HG03460 (cell line): ENCODE measurements around the gene TMEM26.

Source experiments
- ATAC-seq: cut with Tn5 transposase; IDR thresholded peaks from one replicate; pipeline ENCODE4 v1.9.1; 2021; ENCODE audit not compliant: unreplicated experiment

Gene TMEM26

GRCh38 chr10:61460835-61461234 is 7.7 kb upstream of the TMEM26 start:
- no peak for ATAC-seq

- no peak for ATAC-seq
Measured at GRCh38 chr10:61458031-61458430, 4.8 kb upstream of the TMEM26 start.

- ATAC-seq = no peak
Measured at GRCh38 chr10:61456095-61456789, 3.1 kb upstream of the TMEM26 start.

GRCh38 chr10:61455656-61456055 is 2.5 kb upstream of the TMEM26 start:
- no peak for ATAC-seq

- no peak for ATAC-seq
Measured at GRCh38 chr10:61454541-61454940, 1.4 kb upstream of the TMEM26 start.

GRCh38 chr10:61452151-61452651 is 980 bp downstream of the TMEM26 start:
- ATAC-seq = no peak

- ATAC-seq = no peak
Measured at GRCh38 chr10:61451357-61451756, 1.8 kb downstream of the TMEM26 start.

- ATAC-seq = no peak
Measured at GRCh38 chr10:61448841-61449600, 4.2 kb downstream of the TMEM26 start.

- no peak for ATAC-seq
Measured at GRCh38 chr10:61448091-61448490, 5.1 kb downstream of the TMEM26 start.

- ATAC-seq = no peak
Measured at GRCh38 chr10:61439058-61439609, 14.0 kb downstream of the TMEM26 start.

GRCh38 chr10:61438141-61438988 is 14.8 kb downstream of the TMEM26 start:
- ATAC-seq = no peak

- ATAC-seq = no peak
Measured at GRCh38 chr10:61423178-61423577, 30.0 kb downstream of the TMEM26 start.

GRCh38 chr10:61417661-61418060 is 35.5 kb downstream of the TMEM26 start:
- ATAC-seq = no peak

GRCh38 chr10:61415824-61416223 is 37.4 kb downstream of the TMEM26 start:
- no peak for ATAC-seq

GRCh38 chr10:61411706-61412105 is 41.5 kb downstream of the TMEM26 start:
- no peak for ATAC-seq

GRCh38 chr10:61410353-61411070 is 42.7 kb downstream of the TMEM26 start:
- no peak for ATAC-seq

- no peak for ATAC-seq
Measured at GRCh38 chr10:61409157-61409556, 44.0 kb downstream of the TMEM26 start.

- ATAC-seq = no peak
Measured at GRCh38 chr10:61408105-61408504, 45.1 kb downstream of the TMEM26 start.

GRCh38 chr10:61406736-61407135 is 46.4 kb downstream of the TMEM26 start:
- ATAC-seq = no peak

GRCh38 chr10:61406242-61406641 is 46.9 kb downstream of the TMEM26 start:
- no peak for ATAC-seq
